GM23248 (cell line): ENCODE results near the gene PIGN. TPM values are rescaled to one million over a fixed set of nuclear protein-coding genes. Genes with fewer than 3 reads are reported as not detected.

ENCODE experiments used
- DNase-seq: peaks from one replicate; pipeline ENCODE4 v3.0.0-alpha.2; 2015
- H2AFZ ChIP-seq: fragments of 200-600 bp; sonication (generic); 2 replicates; pipeline ENCODE4 v1.6.1; 2016; ENCODE audit warnings: antibody characterized with exemption
- H3F3A ChIP-seq: fragments of 200-600 bp; sonication (generic); 2 replicates; pipeline ENCODE4 v1.6.1; 2016; ENCODE audit warnings: mild to moderate bottlenecking, antibody characterized with exemption, mixed run types; ENCODE audit not compliant: insufficient read depth
- H3K27ac ChIP-seq: fragments of 200-600 bp; sonication (generic); 2 replicates; pipeline ENCODE4 v1.5.1; 2016; ENCODE audit warnings: mild to moderate bottlenecking
- H3K27me3 ChIP-seq: fragments of 200-600 bp; sonication (generic); replicated peaks from 2 replicates; pipeline ENCODE4 v1.6.1; 2016; ENCODE audit warnings: mild to moderate bottlenecking; ENCODE audit not compliant: insufficient read depth
- H3K36me3 ChIP-seq: fragments of 200-600 bp; sonication (generic); 2 replicates; pipeline ENCODE4 v1.6.1; 2016; ENCODE audit warnings: low read depth, mild to moderate bottlenecking
- H3K4me1 ChIP-seq: fragments of 200-600 bp; sonication (generic); 2 replicates; pipeline ENCODE4 v1.6.1; 2016; ENCODE audit warnings: mild to moderate bottlenecking; ENCODE audit not compliant: insufficient read depth
- H3K4me2 ChIP-seq: fragments of 200-600 bp; sonication (generic); one replicate; pipeline ENCODE4 v1.6.1; 2016; ENCODE audit warnings: mild to moderate bottlenecking; ENCODE audit not compliant: unreplicated experiment
- H3K4me3 ChIP-seq: fragments of 200-600 bp; sonication (generic); 2 replicates; pipeline ENCODE4 v1.5.1; 2016; ENCODE audit warnings: mild to moderate bottlenecking
- H3K79me2 ChIP-seq: fragments of 200-600 bp; sonication (generic); 2 replicates; pipeline ENCODE4 v1.6.1; 2016; ENCODE audit warnings: mild to moderate bottlenecking; ENCODE audit not compliant: insufficient read depth
- H3K9ac ChIP-seq: fragments of 200-600 bp; sonication (generic); 2 replicates; pipeline ENCODE4 v1.6.1; 2016; ENCODE audit warnings: mild to moderate bottlenecking
- H3K9me2 ChIP-seq: fragments of 200-600 bp; sonication (generic); 2 replicates; pipeline ENCODE4 v1.6.1; 2016; ENCODE audit warnings: mixed run types, mild to moderate bottlenecking, moderate library complexity; ENCODE audit not compliant: insufficient read depth
- H3K9me3 ChIP-seq: fragments of 200-600 bp; sonication (generic); one replicate; pipeline ENCODE4 v1.6.1; 2017; ENCODE audit warnings: low read depth
- H4K20me1 ChIP-seq: fragments of 200-600 bp; sonication (generic); 2 replicates; pipeline ENCODE4 v1.6.0; 2016; ENCODE audit not compliant: insufficient read depth
- EZH2 ChIP-seq: fragments of 200-600 bp; sonication (generic); IDR thresholded peaks from 2 replicates; pipeline ENCODE4 v1.6.1; 2018; ENCODE audit warnings: antibody characterized with exemption, mild to moderate bottlenecking; ENCODE audit not compliant: insufficient read depth, poor library complexity, severe bottlenecking
- EZH2phosphoT487 ChIP-seq: fragments of 200-600 bp; sonication (generic); IDR thresholded peaks from 2 replicates; pipeline ENCODE4 v1.6.1; 2018; ENCODE audit warnings: antibody characterized with exemption, moderate library complexity, mild to moderate bottlenecking, low read depth; ENCODE audit not compliant: insufficient read depth
- WGBS, 2 experiments: methylation state at CpG; one replicate each; pipeline ENCODE4 v1.1.6; 2015 to 2017; ENCODE audit warnings: low lambda C conversion rate in 2 of 2, low coverage in 1 of 2; ENCODE audit errors: missing lambda C conversion rate in 2 of 2; 5-methylcytosine and 5-hydroxymethylcytosine counted together
- in situ Hi-C: fragments of 300-500 bp; cut with MboI; formaldehyde crosslinking; loops from 2 replicates; pipeline ENCODE4 v1.15.0; 2020
- polyA plus RNA-seq: library from polyadenylated mRNA; unstranded; fragments of >200 nt; fragmentation: Nextera tagmentation; extraction: Ambion mirVana; gene quantifications from 2 replicates; pipeline ENCODE4 v1.2.1, GENCODE V29; 2016
- total RNA-seq: library from RNA; depleted of rRNA; stranded (reverse); fragments of >200 nt; shearing (Covaris generic); gene quantifications from 2 replicates; pipeline ENCODE4 v1.2.3, GENCODE V29; 2014

The PIGN gene
- total and polyA plus RNA-seq, 2 experiments from 2014 or later: 16.0 to 27.2 TPM

GRCh38 chr18:62072370-62072769 is 114.5 kb downstream of the PIGN start:
- Histone ChIP-seq H3K4me3 (no peak overlapping the region), H3K27me3 (no peaks in the 10 kb centered on the region), H3K9ac (no peak overlapping the region), H2AFZ (no peak overlapping the region), H3F3A (no peaks in the 10 kb centered on the region), H3K4me2 (no peak overlapping the region), H3K4me1 (no peaks in the 10 kb centered on the region), H3K36me3 (no peaks in the 10 kb centered on the region), H4K20me1 (no peaks in the 10 kb centered on the region), H3K27ac (no peak overlapping the region), H3K9me2 (no peaks in the 10 kb centered on the region), H3K9me3 (no peaks in the 10 kb centered on the region), H3K79me2 (no peaks in the 10 kb centered on the region)
- TF ChIP-seq EZH2phosphoT487 (no peak), EZH2 (no peak)
- DNase-seq: no peak
- in situ Hi-C loops: no loop called here

- DNase-seq: no peak
- no peaks in the 10 kb centered on the region for H3K9me2 ChIP-seq
- no peaks in the 10 kb centered on the region for H3K9me3 ChIP-seq
- no peak overlapping the region for H3K27ac ChIP-seq
- H3K9ac ChIP-seq: no peak overlapping the region
- H3K4me1 ChIP-seq: no peaks in the 10 kb centered on the region
- 91 to 95% methylated on average over 4 of the region's 4 CpGs for WGBS, 2 experiments
- TF ChIP-seq EZH2: no peak
- TF ChIP-seq EZH2phosphoT487: no peak
- in situ Hi-C loops: no loop called here
- H3K4me3 ChIP-seq: no peak overlapping the region
- H3K27me3 ChIP-seq: no peaks in the 10 kb centered on the region
- H3K4me2 ChIP-seq: no peak overlapping the region
- H2AFZ ChIP-seq: no peak overlapping the region
- H3K79me2 ChIP-seq: no peaks in the 10 kb centered on the region
- H3F3A ChIP-seq: no peaks in the 10 kb centered on the region
- H4K20me1 ChIP-seq: no peaks in the 10 kb centered on the region
- no peaks in the 10 kb centered on the region for H3K36me3 ChIP-seq
These were observed 115.8 kb downstream of the PIGN start for GRCh38 chr18:62071071-62071470.

- Histone ChIP-seq H3K4me3 (no peak overlapping the region), H3K79me2 (no peaks in the 10 kb centered on the region), H3K27me3 (no peaks in the 10 kb centered on the region), H3K36me3 (no peaks in the 10 kb centered on the region), H3K4me1 (no peaks in the 10 kb centered on the region), H3K9me2 (no peaks in the 10 kb centered on the region), H4K20me1 (no peaks in the 10 kb centered on the region), H3F3A (no peaks in the 10 kb centered on the region), H3K9me3 (no peaks in the 10 kb centered on the region), H3K4me2 (no peak overlapping the region), H2AFZ (no peak overlapping the region), H3K9ac (no peak overlapping the region), H3K27ac (no peak overlapping the region)
- no peak for DNase-seq
- in situ Hi-C loops: no loop called here
- 96 to 100% methylated on average over 2 of the region's 2 CpGs for WGBS, 2 experiments
- no peak for TF ChIP-seq EZH2phosphoT487
- TF ChIP-seq EZH2: no peak
These were observed 116.6 kb downstream of the PIGN start for GRCh38 chr18:62070302-62070701.

- Histone ChIP-seq H3K9me3 (no peaks in the 10 kb centered on the region), H3K9ac (no peak overlapping the region), H3K4me1 (no peaks in the 10 kb centered on the region), H3K27ac (no peak overlapping the region), H3K4me3 (no peak overlapping the region), H3K36me3 (no peaks in the 10 kb centered on the region), H3K27me3 (no peaks in the 10 kb centered on the region), H3K4me2 (no peak overlapping the region), H3K9me2 (no peaks in the 10 kb centered on the region), H3K79me2 (no peaks in the 10 kb centered on the region), H2AFZ (no peak overlapping the region), H4K20me1 (no peaks in the 10 kb centered on the region), H3F3A (no peaks in the 10 kb centered on the region)
- WGBS, 2 experiments: 93 to 98% methylated on average over 2 of the region's 2 CpGs
- in situ Hi-C loops: no loop called here
- DNase-seq: no peak
- TF ChIP-seq EZH2: no peak
- TF ChIP-seq EZH2phosphoT487: no peak
These were observed 117.3 kb downstream of the PIGN start for GRCh38 chr18:62069556-62069955.

- no peaks in the 10 kb centered on the region for H4K20me1 ChIP-seq
- no peaks in the 10 kb centered on the region for H3K9me3 ChIP-seq
- no peaks in the 10 kb centered on the region for H3K9me2 ChIP-seq
- H2AFZ ChIP-seq: no peak overlapping the region
- 88 to 93% methylated on average over 5 of the region's 5 CpGs for WGBS, 2 experiments
- H3K4me1 ChIP-seq: no peaks in the 10 kb centered on the region
- no peak overlapping the region for H3K9ac ChIP-seq
- H3F3A ChIP-seq: no peaks in the 10 kb centered on the region
- no peak overlapping the region for H3K27ac ChIP-seq
- no peaks in the 10 kb centered on the region for H3K27me3 ChIP-seq
- H3K4me3 ChIP-seq: no peak overlapping the region
- H3K79me2 ChIP-seq: no peaks in the 10 kb centered on the region
- DNase-seq: no peak
- TF ChIP-seq EZH2phosphoT487: no peak
- in situ Hi-C loops: no loop called here
- no peak overlapping the region for H3K4me2 ChIP-seq
- H3K36me3 ChIP-seq: no peaks in the 10 kb centered on the region
These were observed 120.6 kb downstream of the PIGN start for GRCh38 chr18:62066102-62066818.
